WTC11 (cell line): ENCODE results near the gene ZFPL1.

Source experiments
- ATF1 ChIP-seq: sonication (generic); formaldehyde crosslinking; IDR thresholded peaks from 2 replicates; pipeline ENCODE4 v1.8.1; 2023; ENCODE audit warnings: mild to moderate bottlenecking, moderate library complexity, missing genetic modification reagents
- ATF6 ChIP-seq: sonication (generic); formaldehyde crosslinking; IDR thresholded peaks from 2 replicates; pipeline ENCODE4 v1.8.1; 2023; ENCODE audit warnings: mild to moderate bottlenecking, missing genetic modification reagents
- CREM ChIP-seq: sonication (generic); formaldehyde crosslinking; IDR thresholded peaks from 2 replicates; pipeline ENCODE4 v1.8.1; 2022; ENCODE audit warnings: mild to moderate bottlenecking, missing genetic modification reagents, moderate library complexity
- CTCF ChIP-seq: fragments of 200-600 bp; IDR thresholded peaks from 2 replicates; pipeline ENCODE4 v1.8.0; 2022; ENCODE audit warnings: antibody characterized with exemption
- E2F5 ChIP-seq: sonication (generic); formaldehyde crosslinking; IDR thresholded peaks from 2 replicates; pipeline ENCODE4 v1.8.1; 2022; ENCODE audit warnings: mild to moderate bottlenecking, moderate library complexity, missing genetic modification reagents
- FOXJ3 ChIP-seq: sonication (generic); formaldehyde crosslinking; IDR thresholded peaks from 2 replicates; pipeline ENCODE4 v1.9.0; 2021; ENCODE audit warnings: missing genetic modification reagents, mild to moderate bottlenecking, borderline replicate concordance
- HMGXB4 ChIP-seq: sonication (generic); formaldehyde crosslinking; IDR thresholded peaks from 2 replicates; pipeline ENCODE4 v1.8.1; 2023; ENCODE audit warnings: mild to moderate bottlenecking, moderate library complexity, missing genetic modification reagents
- MXD4 ChIP-seq: fragments of 250-450 bp; sonication (Bioruptor Pico); IDR thresholded peaks from 2 replicates; pipeline ENCODE4 v1.8.0; 2021; ENCODE audit warnings: mild to moderate bottlenecking, moderate library complexity, borderline replicate concordance
- NR2C2 ChIP-seq: sonication (generic); formaldehyde crosslinking; IDR thresholded peaks from 2 replicates; pipeline ENCODE4 v1.8.0; 2022; ENCODE audit warnings: mild to moderate bottlenecking, missing genetic modification reagents
- SMAD4 ChIP-seq: sonication (generic); formaldehyde crosslinking; IDR thresholded peaks from 2 replicates; pipeline ENCODE4 v1.8.0; 2022; ENCODE audit warnings: mild to moderate bottlenecking, missing genetic modification reagents
- USF2 ChIP-seq: sonication (generic); formaldehyde crosslinking; IDR thresholded peaks from 2 replicates; pipeline ENCODE4 v1.8.1; 2023; ENCODE audit warnings: mild to moderate bottlenecking, missing genetic modification reagents, moderate library complexity
- ZBTB21 ChIP-seq: sonication (generic); formaldehyde crosslinking; IDR thresholded peaks from 2 replicates; pipeline ENCODE4 v1.8.1; 2023; ENCODE audit warnings: mild to moderate bottlenecking, missing genetic modification reagents, borderline replicate concordance
- ZNF425 ChIP-seq: fragments of 250-450 bp; sonication (Bioruptor Pico); conservative IDR thresholded peaks from 2 replicates; pipeline ENCODE4 v1.9.0; 2021; ENCODE audit warnings: mild to moderate bottlenecking

GRCh38 chr11:65121447-65121864 is 37.4 kb downstream of the ZFPL1 start:
- TF ChIP-seq ATF6 (CRISPR knock-in tag): no peak
- no peak for TF ChIP-seq ATF1 (CRISPR knock-in tag)
- no peak for TF ChIP-seq CTCF
- no peak for TF ChIP-seq ZNF425 (CRISPR knock-in tag)
- TF ChIP-seq MXD4: no peak
- TF ChIP-seq CREM (CRISPR knock-in tag): no peak
- 0 out of 2 replicates have a peak, but pooled peaks have one; percentile 10 for TF ChIP-seq NR2C2 (CRISPR knock-in tag)
- TF ChIP-seq FOXJ3 (CRISPR knock-in tag): no peak
- no peak for TF ChIP-seq USF2 (CRISPR knock-in tag)
- no peak for TF ChIP-seq ZBTB21 (CRISPR knock-in tag)
- no peak for TF ChIP-seq E2F5
- no peak for TF ChIP-seq SMAD4
- no peak for TF ChIP-seq HMGXB4 (CRISPR knock-in tag)
